Embryonic facial prominence (tissue), 1 donor: ENCODE data around the gene RASSF7.
"Not testable (repeated sequence)": the region's sequence is repeated elsewhere in the genome, so short reads cannot be mapped to it uniquely, and the experiment has no call there.

Source experiments
- DNase-seq: peaks from one replicate; pipeline ENCODE4 v3.0.0-alpha.2; 2016; ENCODE audit errors: extremely low spot score

The RASSF7 gene

GRCh38 chr11:567011-567628 lies 6.3 kb downstream of the RASSF7 start:
- no peak for DNase-seq

- no peak for DNase-seq
Observed at GRCh38 chr11:567629-568292, 7.0 kb downstream of the RASSF7 start.

- DNase-seq: peak; percentile 81
Observed at GRCh38 chr11:568306-569157, 7.8 kb downstream of the RASSF7 start.

- no peak for DNase-seq
Observed at GRCh38 chr11:569158-569885, 8.6 kb downstream of the RASSF7 start.

GRCh38 chr11:571802-572185 lies 11.0 kb downstream of the RASSF7 start:
- DNase-seq: no peak

- DNase-seq: no peak
Observed at GRCh38 chr11:573146-573759, 12.5 kb downstream of the RASSF7 start.

GRCh38 chr11:574031-574570 lies 13.3 kb downstream of the RASSF7 start:
- not testable (repeated sequence) for DNase-seq

- no peak for DNase-seq
Observed at GRCh38 chr11:574632-575312, 14.0 kb downstream of the RASSF7 start.

- no peak for DNase-seq
Observed at GRCh38 chr11:575313-575995, 14.7 kb downstream of the RASSF7 start.

- DNase-seq: peak; percentile 94
Observed at GRCh38 chr11:575996-576768, 15.4 kb downstream of the RASSF7 start, which contains the start of gene PHRF1. PHRF1 (plus strand) TSS chr11:576470; CDS start chr11:581513, 5,043 bp downstream.

- no peak for DNase-seq
Observed at GRCh38 chr11:576811-577610, 16.2 kb downstream of the RASSF7 start.

- no peak for DNase-seq
Observed at GRCh38 chr11:577611-577894, 16.8 kb downstream of the RASSF7 start.

GRCh38 chr11:578276-579035 lies 17.7 kb downstream of the RASSF7 start:
- no peak for DNase-seq

- no peak for DNase-seq
Observed at GRCh38 chr11:579830-580601, 19.2 kb downstream of the RASSF7 start.

GRCh38 chr11:581342-581741 lies 20.6 kb downstream of the RASSF7 start:
- DNase-seq: no peak

GRCh38 chr11:581752-582151 lies 21.0 kb downstream of the RASSF7 start:
- no peak for DNase-seq

GRCh38 chr11:584287-584686 lies 23.5 kb downstream of the RASSF7 start:
- DNase-seq: no peak
